ENCODE results near the gene RAB6B.

DNA sequence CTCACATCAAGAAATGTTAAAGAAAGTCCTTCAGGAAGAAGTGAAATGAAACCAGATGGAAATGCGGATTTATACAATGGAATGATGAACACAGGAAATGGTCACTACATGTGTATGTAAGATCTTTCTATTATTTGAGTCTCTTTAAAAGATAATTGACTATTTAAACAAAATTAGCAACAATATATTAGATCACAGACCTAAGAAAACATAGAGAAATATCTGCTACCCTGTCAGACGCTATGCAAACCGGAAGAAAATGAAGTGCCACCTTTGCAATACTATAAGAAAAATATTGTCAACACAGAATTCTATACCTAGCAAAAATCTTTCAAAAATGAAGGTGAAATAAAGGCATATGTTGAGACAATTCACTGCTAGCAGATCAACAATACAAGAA lies 17.2 kb downstream of the RAB6B start:
- TF ChIP-seq, protein P1, sequence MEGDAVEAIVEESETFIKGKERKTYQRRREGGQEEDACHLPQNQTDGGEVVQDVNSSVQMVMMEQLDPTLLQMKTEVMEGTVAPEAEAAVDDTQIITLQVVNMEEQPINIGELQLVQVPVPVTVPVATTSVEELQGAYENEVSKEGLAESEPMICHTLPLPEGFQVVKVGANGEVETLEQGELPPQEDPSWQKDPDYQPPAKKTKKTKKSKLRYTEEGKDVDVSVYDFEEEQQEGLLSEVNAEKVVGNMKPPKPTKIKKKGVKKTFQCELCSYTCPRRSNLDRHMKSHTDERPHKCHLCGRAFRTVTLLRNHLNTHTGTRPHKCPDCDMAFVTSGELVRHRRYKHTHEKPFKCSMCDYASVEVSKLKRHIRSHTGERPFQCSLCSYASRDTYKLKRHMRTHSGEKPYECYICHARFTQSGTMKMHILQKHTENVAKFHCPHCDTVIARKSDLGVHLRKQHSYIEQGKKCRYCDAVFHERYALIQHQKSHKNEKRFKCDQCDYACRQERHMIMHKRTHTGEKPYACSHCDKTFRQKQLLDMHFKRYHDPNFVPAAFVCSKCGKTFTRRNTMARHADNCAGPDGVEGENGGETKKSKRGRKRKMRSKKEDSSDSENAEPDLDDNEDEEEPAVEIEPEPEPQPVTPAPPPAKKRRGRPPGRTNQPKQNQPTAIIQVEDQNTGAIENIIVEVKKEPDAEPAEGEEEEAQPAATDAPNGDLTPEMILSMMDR (tag by site-specific recombination; IDR thresholded peaks at IDR 0.05), result no peak
- TF ChIP-seq ZNF184 (tag by site-specific recombination; IDR thresholded peaks at IDR 0.05) (no peak), ZFP37 (tag by site-specific recombination; IDR thresholded peaks at IDR 0.05) (no peak), ZNF548 (tag by site-specific recombination; IDR thresholded peaks at IDR 0.05) (no peak), ZNF274 (IDR thresholded peaks at IDR 0.05; ENCODE audit: low read length) (no peak), ZNF274 (tag by site-specific recombination; IDR thresholded peaks at IDR 0.05; ENCODE audit: borderline replicate concordance) (no peak), ZNF830 (tag by site-specific recombination; IDR thresholded peaks at IDR 0.05; ENCODE audit: low read depth) (no peak), ZNF514 (tag by site-specific recombination; IDR thresholded peaks at IDR 0.05) (no peak), ZNF704 (tag by site-specific recombination; IDR thresholded peaks at IDR 0.05) (no peak), ZNF416 (tag by site-specific recombination; IDR thresholded peaks at IDR 0.05) (no peak), ZNF398 (tag by site-specific recombination; IDR thresholded peaks at IDR 0.05) (no peak), REST (tag by site-specific recombination; IDR thresholded peaks at IDR 0.05) (no peak), PRDM1 (tag by site-specific recombination; IDR thresholded peaks at IDR 0.05) (no peak), ZNF292 (tag by site-specific recombination; IDR thresholded peaks at IDR 0.05; ENCODE audit: borderline replicate concordance, low read depth) (no peak)

Measured in HEK293 (cell line).